Activated B cell treated with CpG ODN at 0.5 μM for 24 hours (primary cell): ENCODE data around the gene KATNIP. TPM values are rescaled to one million over a fixed set of nuclear protein-coding genes. Genes with fewer than 3 reads are reported as not detected.

Source experiments
- ATAC-seq: fragments of 200-7000 bp; cut with Tn5 transposase; one replicate; pipeline ENCODE4 v1.10.0; 2021; ENCODE audit warnings: low read depth, mild to moderate bottlenecking, moderate library complexity
- CTCF ChIA-PET: fragments of 350-600 bp; sonication (Branson Sonifier 250); formaldehyde crosslinking; loops from one replicate; lab custom pipeline; 2021; ENCODE audit warnings: antibody characterized with exemption; lab: Charles Lee
- POLR2A ChIA-PET: fragments of 350-600 bp; sonication (Branson Sonifier 250); formaldehyde crosslinking; loops from one replicate; lab custom pipeline; 2021; ENCODE audit warnings: antibody characterized with exemption; lab: Charles Lee
- DNase-seq: peaks from one replicate; pipeline ENCODE4 v3.0.0; 2022
- H3K27ac Mint-ChIP-seq: one replicate; pipeline ENCODE4 v1.8.0; 2020; ENCODE audit warnings: mixed read lengths
- H3K27me3 Mint-ChIP-seq: one replicate; pipeline ENCODE4 v1.8.0; 2021; ENCODE audit warnings: mixed read lengths
- H3K36me3 Mint-ChIP-seq: one replicate; pipeline ENCODE4 v1.8.0; 2021; ENCODE audit warnings: low read depth, mixed read lengths
- H3K4me1 Mint-ChIP-seq: one replicate; pipeline ENCODE4 v1.8.0; 2021; ENCODE audit warnings: mixed read lengths
- H3K4me3 Mint-ChIP-seq: one replicate; pipeline ENCODE4 v1.8.0; 2020; ENCODE audit warnings: mild to moderate bottlenecking, mixed read lengths
- H3K9me3 Mint-ChIP-seq: one replicate; pipeline ENCODE4 v1.8.0; 2020; ENCODE audit warnings: mixed read lengths
- intact Hi-C: fragments of 100-400 bp; cut with micrococcal nuclease; formaldehyde crosslinking; loops from one replicate; pipeline ENCODE4 v1.15.1; 2024
- total RNA-seq: library from RNA; stranded (reverse); gene quantifications from 2 replicates; pipeline ENCODE4 v1.2.3, GENCODE V29; 2022
- TF ChIP-seq, protein P1 (sequence below): fragments of 200-600 bp; IDR thresholded peaks from one replicate; pipeline ENCODE4 v1.8.0; 2022; ENCODE audit warnings: antibody characterized with exemption, mild to moderate bottlenecking

KATNIP gene
- total RNA-seq, 1 donor from 2014 or later = 40.4 TPM

DNA sequence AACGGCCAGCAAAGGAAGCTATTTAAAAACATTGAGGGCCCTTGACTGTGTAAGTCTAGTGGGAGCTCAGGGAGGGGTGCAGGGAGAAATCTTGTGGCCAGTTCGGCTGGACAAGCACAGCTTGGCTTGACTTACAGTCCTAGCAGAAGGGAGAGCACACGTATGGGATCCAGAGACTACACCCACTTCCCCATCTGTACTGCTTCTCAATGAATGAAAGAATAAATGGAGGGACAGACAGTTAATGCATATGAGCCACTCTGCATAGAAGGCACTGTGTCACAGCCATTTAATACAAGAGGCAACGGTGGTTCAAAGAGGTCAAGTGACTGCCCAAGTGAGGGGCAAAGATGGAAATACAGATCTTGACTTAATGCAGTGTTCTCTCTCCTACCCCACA, 15.7 kb upstream of the KATNIP start:
- Mint-ChIP-seq H3K4me1 (no peaks in the 10 kb centered on the region), H3K27me3 (no peaks in the 10 kb centered on the region), H3K4me3 (no peak overlapping the region), H3K36me3 (peaks cover 89% of the 10 kb centered on the region), H3K27ac (no peak overlapping the region), H3K9me3 (no peaks in the 10 kb centered on the region)
- ChIA-PET POLR2A (no interaction called here), CTCF (interaction anchor here (0.7 kb wide), 1 partner anchor 19 kb away, joined by 3 read pairs; no protein-coding TSS in a partner anchor)
- ATAC-seq (no peak), DNase-seq (no peak)
- intact Hi-C loops = no loop called here
- TF ChIP-seq, protein P1, sequence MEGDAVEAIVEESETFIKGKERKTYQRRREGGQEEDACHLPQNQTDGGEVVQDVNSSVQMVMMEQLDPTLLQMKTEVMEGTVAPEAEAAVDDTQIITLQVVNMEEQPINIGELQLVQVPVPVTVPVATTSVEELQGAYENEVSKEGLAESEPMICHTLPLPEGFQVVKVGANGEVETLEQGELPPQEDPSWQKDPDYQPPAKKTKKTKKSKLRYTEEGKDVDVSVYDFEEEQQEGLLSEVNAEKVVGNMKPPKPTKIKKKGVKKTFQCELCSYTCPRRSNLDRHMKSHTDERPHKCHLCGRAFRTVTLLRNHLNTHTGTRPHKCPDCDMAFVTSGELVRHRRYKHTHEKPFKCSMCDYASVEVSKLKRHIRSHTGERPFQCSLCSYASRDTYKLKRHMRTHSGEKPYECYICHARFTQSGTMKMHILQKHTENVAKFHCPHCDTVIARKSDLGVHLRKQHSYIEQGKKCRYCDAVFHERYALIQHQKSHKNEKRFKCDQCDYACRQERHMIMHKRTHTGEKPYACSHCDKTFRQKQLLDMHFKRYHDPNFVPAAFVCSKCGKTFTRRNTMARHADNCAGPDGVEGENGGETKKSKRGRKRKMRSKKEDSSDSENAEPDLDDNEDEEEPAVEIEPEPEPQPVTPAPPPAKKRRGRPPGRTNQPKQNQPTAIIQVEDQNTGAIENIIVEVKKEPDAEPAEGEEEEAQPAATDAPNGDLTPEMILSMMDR = no peak

DNA sequence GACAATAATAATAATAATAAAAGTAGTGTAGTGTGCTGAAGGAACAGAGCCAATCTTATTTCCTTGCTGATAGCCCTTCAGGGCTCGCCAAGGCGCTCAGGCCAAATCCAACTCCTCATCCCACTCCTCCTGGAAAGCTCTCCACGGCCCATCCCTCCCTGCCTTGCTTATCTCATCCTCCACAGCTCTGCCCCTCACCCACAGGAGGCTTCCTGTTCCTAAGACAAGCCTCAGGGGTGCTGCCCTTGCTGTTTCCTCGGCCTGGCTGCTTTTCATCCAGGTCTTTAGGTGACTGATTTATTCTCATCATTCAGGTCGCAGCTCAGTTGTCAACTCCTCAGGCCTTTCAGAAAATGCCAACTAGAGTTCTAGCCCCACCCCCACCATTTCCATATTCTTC, 11.4 kb upstream of the KATNIP start:
- H3K27ac Mint-ChIP-seq = no peak overlapping the region
- no peak for ATAC-seq

DNA sequence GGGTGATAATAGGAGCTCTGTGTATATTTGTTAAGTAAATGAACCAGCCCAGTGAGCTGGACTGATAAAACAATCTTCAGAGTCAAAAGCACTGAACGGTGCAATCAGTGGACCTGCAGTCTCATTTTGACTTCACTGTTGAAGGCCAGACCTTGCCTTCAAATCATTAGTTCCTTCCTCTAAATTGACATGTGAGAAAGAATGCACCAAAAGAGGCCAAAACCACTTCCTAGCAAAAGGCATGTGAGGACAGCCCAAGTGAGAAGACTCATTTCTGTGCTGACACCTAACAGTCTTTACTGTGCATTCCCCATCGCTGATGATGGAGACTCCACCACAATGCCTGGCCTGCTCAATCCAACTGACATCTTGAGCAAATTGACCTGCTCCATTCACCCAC, 10.8 kb upstream of the KATNIP start:
- intact Hi-C loops = no loop called here
- no peak for DNase-seq
- ChIA-PET POLR2A (no interaction called here), CTCF (no interaction called here)
- Mint-ChIP-seq H3K9me3 (peaks cover 2% of the 10 kb centered on the region), H3K36me3 (peaks cover 87% of the 10 kb centered on the region), H3K27ac (no peak overlapping the region), H3K27me3 (no peaks in the 10 kb centered on the region), H3K4me3 (no peak overlapping the region), H3K4me1 (no peaks in the 10 kb centered on the region)
- no peak for ATAC-seq
- TF ChIP-seq, protein P1 = no peak

More for the DNA sequence above, 11.4 kb upstream of the KATNIP start:
- H3K4me3 Mint-ChIP-seq = no peak overlapping the region
- peaks cover 87% of the 10 kb centered on the region for H3K36me3 Mint-ChIP-seq
- intact Hi-C loops = no loop called here
- H3K4me1 Mint-ChIP-seq = no peaks in the 10 kb centered on the region
- CTCF ChIA-PET = no interaction called here
- POLR2A ChIA-PET = no interaction called here
- no peaks in the 10 kb centered on the region for H3K27me3 Mint-ChIP-seq
- peaks cover 2% of the 10 kb centered on the region for H3K9me3 Mint-ChIP-seq
- TF ChIP-seq, protein P1 = no peak
- DNase-seq = no peak

DNA sequence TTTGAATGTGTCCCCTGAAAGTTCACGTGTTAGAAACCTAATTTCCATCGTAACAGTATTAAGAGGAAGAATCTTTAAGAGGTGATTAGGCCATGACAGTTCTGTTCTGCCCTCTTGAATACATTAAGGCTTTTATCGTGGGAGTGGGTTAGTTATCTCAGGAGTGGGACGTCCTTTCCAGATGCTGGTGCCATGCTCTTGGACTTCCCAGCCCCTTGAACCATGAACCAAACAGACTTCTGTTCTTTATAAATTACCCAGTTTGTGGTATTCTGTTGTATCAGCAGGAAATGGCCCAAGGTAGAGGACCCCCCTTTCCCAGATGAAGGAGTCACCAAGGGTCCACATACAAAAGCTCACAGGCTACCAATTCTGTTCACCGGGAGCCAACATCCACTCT, 10.3 kb upstream of the KATNIP start:
- Mint-ChIP-seq H3K4me3 (no peak overlapping the region), H3K4me1 (no peaks in the 10 kb centered on the region), H3K36me3 (peaks cover 87% of the 10 kb centered on the region), H3K27me3 (no peaks in the 10 kb centered on the region), H3K27ac (no peak overlapping the region), H3K9me3 (peaks cover 2% of the 10 kb centered on the region)
- TF ChIP-seq, protein P1 = no peak
- ChIA-PET POLR2A (no interaction called here), CTCF (no interaction called here)
- no peak for DNase-seq
- intact Hi-C loops = no loop called here
- ATAC-seq = no peak

DNA sequence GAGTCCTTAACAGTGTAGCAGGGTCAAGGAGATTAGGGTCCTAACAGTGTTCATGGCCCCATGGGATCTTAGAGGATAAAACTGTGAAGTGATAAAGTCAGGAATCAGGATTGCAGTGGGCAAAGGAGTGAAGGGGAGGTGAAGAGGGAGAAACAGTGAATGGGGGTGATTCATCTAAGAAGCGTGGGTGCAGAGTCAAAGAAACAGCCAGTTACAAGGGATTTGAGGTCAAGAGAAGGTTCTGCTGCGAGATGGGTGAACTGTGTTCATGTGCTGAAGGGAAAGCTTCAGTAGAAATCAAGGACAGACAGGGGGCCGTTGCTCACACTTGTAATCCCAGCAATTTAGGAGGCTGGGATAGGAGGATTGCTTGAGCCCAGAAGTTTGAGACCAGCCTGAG, 6.1 kb upstream of the KATNIP start:
- Mint-ChIP-seq H3K27ac (no peak overlapping the region), H3K4me3 (no peak overlapping the region), H3K36me3 (peaks cover 67% of the 10 kb centered on the region), H3K4me1 (peaks cover 16% of the 10 kb centered on the region), H3K9me3 (peaks cover 2% of the 10 kb centered on the region), H3K27me3 (no peaks in the 10 kb centered on the region)
- intact Hi-C loops = no loop called here
- no peak for DNase-seq
- CTCF ChIA-PET = no interaction called here
- POLR2A ChIA-PET = no interaction called here
- TF ChIP-seq, protein P1 = no peak
- no peak for ATAC-seq
